K562 treated with DMSO at 1 percent for 48 hours (cell line): ENCODE measurements around the gene FUS. TPM values are rescaled to one million over a fixed set of nuclear protein-coding genes. Genes with fewer than 3 reads are reported as not detected.

Experiments
- total RNA-seq: library from RNA; unstranded; fragments of 300-600 nt; gene quantifications from 2 replicates; pipeline ENCODE4 v1.2.3, GENCODE V29; 2022; ENCODE audit warnings: low replicate concordance; ENCODE audit errors: extremely low read depth

FUS gene
- not detected in 2 replicates for total RNA-seq

GRCh38 chr16:31179747-31180459 is at the start of gene FUS:
TSS of gene FUS (plus strand) at chr16:31180139. CDS start at chr16:31180215, 76 bp downstream.

DNA sequence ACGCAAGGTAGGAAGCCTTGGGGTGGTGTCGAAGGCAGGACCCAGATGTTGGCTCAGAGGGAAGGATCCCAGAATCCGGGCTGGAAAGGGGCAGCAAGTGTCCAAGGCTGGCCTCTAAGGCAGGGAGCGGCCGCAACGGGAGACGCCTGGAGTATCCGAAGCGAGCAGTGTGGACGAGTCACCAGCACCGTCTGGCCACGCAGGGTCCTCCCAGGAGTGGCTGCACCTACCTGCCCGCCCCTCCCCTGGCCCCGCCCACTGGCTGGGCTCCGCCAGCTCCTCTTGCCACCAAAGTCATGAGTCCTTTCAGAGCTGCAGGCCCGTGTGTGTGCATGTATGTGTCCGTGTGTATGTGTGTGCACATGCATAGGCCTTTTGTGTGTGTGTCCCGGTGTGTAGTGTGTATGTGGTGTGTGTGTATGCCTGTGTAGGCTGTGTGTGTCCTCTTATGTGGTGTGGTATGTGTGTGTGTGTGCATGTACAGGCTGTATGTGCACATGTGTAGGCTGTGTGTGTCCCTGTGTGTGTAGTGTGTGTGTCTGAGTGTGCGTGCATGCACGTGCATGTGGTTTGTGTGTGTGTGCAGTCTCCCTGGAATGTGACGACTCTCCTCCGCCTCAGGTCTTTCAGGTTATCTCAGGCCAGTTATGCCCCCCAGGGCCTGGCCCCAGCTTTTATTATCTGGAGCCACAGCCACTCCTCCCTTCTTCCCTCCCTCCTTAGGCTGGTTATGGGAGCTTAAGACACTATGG is 44.2 kb upstream of the FUS start, which contains the start of gene PRSS8:
Gene PRSS8, minus strand, starts transcription at position 193 of the 752 bp plus-strand sequence. CDS start 229 bp downstream, outside the sequence.

GRCh38 chr16:31149894-31150890 is 29.7 kb upstream of the FUS start, which contains the start of gene PRSS36:
TSS of gene PRSS36 (minus strand) at chr16:31150066. CDS start at chr16:31150035, 31 bp downstream.

GRCh38 chr16:31202414-31203375 is 22.8 kb downstream of the FUS start, which contains the start of gene PYCARD:
TSS of gene PYCARD (minus strand) at chr16:31202760. CDS start at chr16:31202690, 70 bp downstream.

GRCh38 chr16:31213877-31214707 is 34.2 kb downstream of the FUS start, which contains the start of gene TRIM72:
TSS of gene TRIM72 (plus strand) at chr16:31214119. CDS start at chr16:31214739, 620 bp downstream.

GRCh38 chr16:31216422-31217135 is 36.6 kb downstream of the FUS start, which contains the start of gene PYDC1:
TSS of gene PYDC1 (minus strand) at chr16:31217135. CDS start at chr16:31217028, 107 bp downstream.

Other genes starting within 250 kb of the FUS start
- gene ORAI3, start 231.1 kb upstream of the FUS start, total RNA-seq, result not detected in 2 replicates
- gene SETD1A, start 222.4 kb upstream of the FUS start, total RNA-seq, result not detected in 2 replicates
- not detected in 2 replicates for gene HSD3B7, start 194.9 kb upstream of the FUS start, total RNA-seq
- not detected in 2 replicates for gene STX1B, start 169.5 kb upstream of the FUS start, total RNA-seq
- gene STX4, start 146.6 kb upstream of the FUS start, total RNA-seq, result not detected in 2 replicates
- not detected in 2 replicates for gene ZNF668, start 105.9 kb upstream of the FUS start, total RNA-seq
- gene ZNF646, start 105.7 kb upstream of the FUS start, total RNA-seq, result not detected in 2 replicates
- gene PRSS53, start 91.2 kb upstream of the FUS start, total RNA-seq, result not detected in 2 replicates
- not detected in 2 replicates for gene VKORC1, start 85.3 kb upstream of the FUS start, total RNA-seq
- not detected in 2 replicates for gene BCKDK, start 71.8 kb upstream of the FUS start, total RNA-seq
- gene KAT8, start 62.5 kb upstream of the FUS start, total RNA-seq, result not detected in 2 replicates
- not detected in 2 replicates for gene PRSS8, start 44.4 kb upstream of the FUS start, total RNA-seq
- gene PRSS36, start 30.1 kb upstream of the FUS start, total RNA-seq, result not detected in 2 replicates
- gene PYCARD, start 22.6 kb downstream of the FUS start, total RNA-seq, result not detected in 2 replicates
- gene TRIM72, start 34.0 kb downstream of the FUS start, total RNA-seq, result not detected in 2 replicates
- gene PYDC1, start 37.0 kb downstream of the FUS start, total RNA-seq, result not detected in 2 replicates
- gene ITGAM, start 79.8 kb downstream of the FUS start, total RNA-seq, result not detected in 2 replicates
- not detected in 2 replicates for gene ITGAX, start 175.0 kb downstream of the FUS start, total RNA-seq
- gene ITGAD, start 213.2 kb downstream of the FUS start, total RNA-seq, result not detected in 2 replicates
- gene COX6A2, start 248.2 kb downstream of the FUS start, total RNA-seq, result not detected in 2 replicates